SW480 (cell line): Measurements from ENCODE around the gene TAS1R3.
"Not testable (repeated sequence)": the region's sequence is repeated elsewhere in the genome, so short reads cannot be mapped to it uniquely, and the experiment has no call there.

Experiments
- DNase-seq: peaks from one replicate; pipeline ENCODE4 v3.0.0-alpha.2; 2016; ENCODE audit warnings: low spot score

The TAS1R3 gene

GRCh38 chr1:1309251-1310108 is 21.6 kb upstream of the TAS1R3 start:
- peak; percentile 31 for DNase-seq

GRCh38 chr1:1310109-1310385 is 21.0 kb upstream of the TAS1R3 start:
- no peak for DNase-seq

- DNase-seq, result no peak
Measured at GRCh38 chr1:1310476-1311053, 20.5 kb upstream of the TAS1R3 start.

- DNase-seq, result no peak
Measured at GRCh38 chr1:1311107-1312104, 19.7 kb upstream of the TAS1R3 start.

- no peak for DNase-seq
Measured at GRCh38 chr1:1312450-1313314, 18.4 kb upstream of the TAS1R3 start.

GRCh38 chr1:1313500-1314236 is 17.4 kb upstream of the TAS1R3 start:
- no peak for DNase-seq

GRCh38 chr1:1314237-1314586 is 16.9 kb upstream of the TAS1R3 start:
- DNase-seq, result no peak

GRCh38 chr1:1314678-1315335 is 16.3 kb upstream of the TAS1R3 start:
- DNase-seq, result no peak

- DNase-seq, result no peak
Measured at GRCh38 chr1:1315435-1315954, 15.6 kb upstream of the TAS1R3 start.

- not testable (repeated sequence) for DNase-seq
Measured at GRCh38 chr1:1316199-1316598, 14.9 kb upstream of the TAS1R3 start.

GRCh38 chr1:1317420-1317819 is 13.7 kb upstream of the TAS1R3 start:
- no peak for DNase-seq

- DNase-seq, result peak; percentile 81
Measured at GRCh38 chr1:1318131-1318652, 12.9 kb upstream of the TAS1R3 start.

GRCh38 chr1:1318777-1319645 is 12.1 kb upstream of the TAS1R3 start:
- DNase-seq, result no peak

GRCh38 chr1:1319646-1319941 is 11.5 kb upstream of the TAS1R3 start:
- no peak for DNase-seq

- no peak for DNase-seq
Measured at GRCh38 chr1:1320666-1321448, 10.2 kb upstream of the TAS1R3 start.

GRCh38 chr1:1321477-1321876 is 9.6 kb upstream of the TAS1R3 start:
- DNase-seq, result no peak

GRCh38 chr1:1322418-1322817 is 8.7 kb upstream of the TAS1R3 start:
- no peak for DNase-seq

GRCh38 chr1:1322952-1323351 is 8.1 kb upstream of the TAS1R3 start:
- no peak for DNase-seq
